ENCODE data around the gene ABO.
"Not testable (repeated sequence)": the region's sequence is repeated elsewhere in the genome, so short reads cannot be mapped to it uniquely, and the experiment has no call there.

ABO gene

GRCh38 chr9:133246562-133246961, 28.4 kb downstream of the ABO start:
- no peak for DNase-seq (ENCODE audit: low read depth in 2 of 2)

- no peak for DNase-seq (ENCODE audit: low read depth in 2 of 2)
Observed at GRCh38 chr9:133242991-133243390, 32.0 kb downstream of the ABO start.

- no peak for DNase-seq (ENCODE audit: low read depth in 2 of 2)
Observed at GRCh38 chr9:133242241-133242640, 32.8 kb downstream of the ABO start.

- no peak for DNase-seq (ENCODE audit: low read depth in 2 of 2)
Observed at GRCh38 chr9:133239533-133240090, 35.4 kb downstream of the ABO start.

DNA sequence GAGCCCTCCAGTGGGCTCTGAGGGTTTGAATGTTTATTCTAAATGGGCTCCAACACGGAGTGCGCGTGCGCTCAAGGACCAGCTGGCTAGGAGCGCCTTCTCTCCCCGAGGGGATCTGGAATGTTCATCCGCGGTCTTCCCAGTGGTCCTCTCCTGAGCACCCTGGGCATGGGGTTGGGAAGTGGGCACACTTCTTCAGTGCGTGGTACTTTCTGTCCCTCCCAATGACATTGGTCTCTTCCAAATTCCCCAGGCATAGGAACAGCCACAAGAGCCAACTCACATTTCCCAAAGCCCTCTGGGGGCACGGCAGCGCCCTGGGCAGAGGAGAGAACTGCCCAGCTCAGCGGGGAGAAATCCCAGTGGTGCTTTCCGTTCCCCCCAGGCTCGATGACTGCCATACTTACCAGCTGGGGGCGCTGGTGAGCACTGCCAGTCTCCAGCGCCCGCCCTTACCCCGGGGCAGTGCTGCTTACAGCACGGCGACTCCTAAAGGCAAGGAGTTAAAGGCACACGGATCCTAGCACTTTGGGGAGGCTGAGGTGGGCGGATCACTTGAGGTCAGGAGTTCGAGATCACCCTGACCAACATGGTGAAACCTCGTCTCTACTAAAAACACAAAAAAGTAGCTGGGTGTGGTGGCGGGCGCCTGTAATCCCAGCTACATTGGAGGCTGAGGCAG, 36.0 kb downstream of the ABO start:
- DNase-seq (ENCODE audit: low read depth in 2 of 2), result peak; percentile 35 to 58

GRCh38 chr9:133238272-133238850, 36.6 kb downstream of the ABO start:
- peak; percentile 4 to 25 for DNase-seq (ENCODE audit: low read depth in 2 of 2)

- no peak for DNase-seq (ENCODE audit: low read depth in 2 of 2)
Observed at GRCh38 chr9:133237035-133237731, 37.8 kb downstream of the ABO start.

DNA sequence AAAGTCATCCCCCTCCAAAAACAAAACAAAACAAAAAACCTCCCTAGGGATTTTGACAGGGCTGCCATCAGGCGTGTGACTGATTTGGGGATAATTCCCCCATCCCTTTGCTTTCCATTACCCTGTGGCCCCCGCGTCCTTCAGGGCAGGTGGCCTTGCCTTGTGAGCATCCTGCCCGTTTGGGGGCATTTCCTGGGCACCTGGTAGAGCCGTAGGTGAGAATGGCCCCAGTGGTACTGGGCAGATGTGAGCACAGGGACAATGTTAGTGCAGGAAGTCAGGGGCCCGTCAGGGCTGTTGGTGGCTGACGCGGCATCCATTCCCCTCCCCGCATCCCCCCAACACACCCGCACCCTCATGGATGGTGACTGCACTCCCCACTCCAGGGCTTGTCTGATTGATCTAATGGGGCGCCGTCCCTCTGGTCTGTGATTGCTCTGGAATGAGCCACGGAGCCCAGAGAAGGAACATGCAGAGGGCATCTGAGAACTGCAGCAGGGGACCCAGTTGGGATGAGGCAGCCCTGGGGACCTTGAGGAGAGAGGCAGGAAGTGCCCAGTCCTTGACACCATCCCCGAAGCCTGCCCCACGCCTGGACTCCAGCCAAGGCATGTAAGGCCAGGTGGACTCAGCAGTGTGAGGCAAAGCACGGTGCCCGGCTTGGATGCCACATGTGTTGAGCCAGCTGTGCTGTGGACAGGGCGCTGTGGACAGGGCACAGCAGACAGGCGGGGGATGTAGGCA, 38.5 kb downstream of the ABO start:
- not testable (repeated sequence) for DNase-seq (ENCODE audit: low read depth in 2 of 2)

DNA sequence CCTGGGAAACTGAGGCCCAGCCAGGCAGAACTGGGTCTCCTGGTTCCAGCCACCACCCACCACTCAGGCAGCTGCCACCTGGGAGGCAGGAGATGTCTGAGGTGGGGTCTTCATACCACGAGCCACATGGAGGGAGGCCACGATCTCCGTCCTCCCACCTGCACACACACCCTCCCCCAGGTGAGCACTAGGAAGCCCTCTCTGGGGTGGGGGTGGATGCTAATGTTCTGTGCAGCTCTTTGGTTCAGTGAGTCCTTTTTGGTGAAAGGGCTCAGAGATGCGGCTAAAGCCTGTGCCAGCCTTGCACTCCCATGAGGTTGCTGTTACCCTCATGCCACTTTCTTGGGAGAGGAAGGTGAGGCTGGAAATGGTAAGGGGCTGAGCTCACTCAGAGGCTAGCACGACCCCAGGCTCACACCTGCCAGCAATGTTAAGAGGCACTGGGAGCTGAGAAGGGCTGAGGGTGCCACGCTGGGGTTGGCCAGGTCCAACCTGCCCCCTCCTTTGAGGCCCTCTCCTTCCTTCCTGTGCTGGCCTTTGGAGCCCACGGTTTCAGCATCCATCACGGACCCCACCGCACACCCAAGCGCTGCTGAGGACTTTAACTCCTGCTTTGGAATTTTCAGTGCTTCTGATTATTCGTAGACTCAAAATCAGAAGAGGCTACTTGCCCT, 39.3 kb downstream of the ABO start:
- no peak for DNase-seq (ENCODE audit: low read depth in 2 of 2)

- no peak for DNase-seq (ENCODE audit: low read depth in 2 of 2)
Observed at GRCh38 chr9:133234577-133235322, 40.3 kb downstream of the ABO start.

DNA sequence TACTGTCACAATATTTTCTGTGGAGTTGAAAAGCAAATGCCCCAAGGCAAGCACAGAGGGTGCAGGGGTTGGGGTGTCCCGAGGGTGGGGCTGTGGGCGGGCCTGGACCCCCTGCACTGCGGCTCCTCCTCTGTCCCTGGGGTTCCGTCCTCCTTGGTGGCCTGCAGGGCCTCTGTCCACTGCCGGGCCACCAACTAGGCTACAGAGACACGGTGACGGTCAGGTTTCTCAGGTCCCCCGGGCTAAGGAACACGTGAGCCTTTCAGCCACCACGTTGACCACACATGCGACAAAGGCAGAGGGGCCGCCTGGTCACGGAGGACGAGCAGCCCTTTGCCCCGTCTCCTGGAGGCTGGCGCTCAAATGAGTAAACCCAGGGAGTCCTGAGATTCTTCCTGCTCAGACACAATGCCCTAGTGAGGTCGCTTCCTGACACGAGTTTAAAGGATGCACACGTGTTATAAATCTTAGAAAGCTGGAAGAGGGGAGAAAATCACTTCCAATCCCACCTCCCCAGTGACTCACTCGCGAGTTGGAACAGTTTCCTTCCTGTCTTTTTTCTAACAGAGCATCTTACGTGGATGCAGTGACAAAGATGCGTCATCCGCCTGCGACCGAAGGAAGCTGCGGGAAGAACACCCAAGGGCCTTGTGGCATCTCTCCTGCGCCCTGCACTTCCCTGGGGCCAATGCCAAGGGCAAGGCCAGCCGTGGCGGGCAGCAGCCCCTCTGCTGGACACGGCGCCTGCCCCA, 41.1 kb downstream of the ABO start:
- no peak for DNase-seq (ENCODE audit: low read depth in 2 of 2)

- not testable (repeated sequence) for DNase-seq (ENCODE audit: low read depth in 2 of 2)
Observed at GRCh38 chr9:133231934-133232568, 43.0 kb downstream of the ABO start.

DNA sequence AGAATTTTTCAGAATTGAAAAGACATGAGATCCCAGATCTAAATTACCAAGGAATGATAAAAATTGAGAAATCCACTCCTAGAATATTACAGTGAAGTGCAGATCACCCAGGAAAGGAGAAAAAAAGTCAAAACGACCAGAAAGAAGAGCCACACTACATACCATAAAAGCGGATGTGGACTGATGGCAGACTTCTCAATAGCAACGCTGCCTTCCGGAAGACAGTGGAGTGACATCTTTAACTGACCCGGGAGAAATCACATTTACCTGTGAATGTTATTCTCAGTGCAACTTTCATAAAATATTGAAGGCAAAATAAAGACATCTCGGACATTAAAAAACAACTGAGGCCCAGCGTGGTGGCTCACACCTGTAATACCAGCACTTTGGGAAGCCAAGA, 44.5 kb downstream of the ABO start:
- not testable (repeated sequence) for DNase-seq (ENCODE audit: low read depth in 2 of 2)

DNA sequence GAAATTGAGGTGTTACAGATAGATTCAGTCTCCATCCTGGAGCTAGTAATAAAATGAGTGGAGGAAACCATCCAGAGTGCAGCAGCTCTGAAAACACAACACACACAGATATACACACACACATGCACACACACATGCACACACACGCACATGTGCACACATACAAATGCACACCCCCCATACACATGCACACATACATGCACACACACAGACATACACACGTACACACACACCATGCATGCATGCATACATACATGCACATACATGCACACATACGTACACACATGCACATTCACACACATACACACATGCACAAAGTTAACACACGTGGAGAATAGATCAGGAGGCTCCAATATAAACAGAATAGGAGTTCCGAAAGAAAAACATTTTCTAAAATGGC, 44.9 kb downstream of the ABO start:
- no peak for DNase-seq (ENCODE audit: low read depth in 2 of 2)

DNA sequence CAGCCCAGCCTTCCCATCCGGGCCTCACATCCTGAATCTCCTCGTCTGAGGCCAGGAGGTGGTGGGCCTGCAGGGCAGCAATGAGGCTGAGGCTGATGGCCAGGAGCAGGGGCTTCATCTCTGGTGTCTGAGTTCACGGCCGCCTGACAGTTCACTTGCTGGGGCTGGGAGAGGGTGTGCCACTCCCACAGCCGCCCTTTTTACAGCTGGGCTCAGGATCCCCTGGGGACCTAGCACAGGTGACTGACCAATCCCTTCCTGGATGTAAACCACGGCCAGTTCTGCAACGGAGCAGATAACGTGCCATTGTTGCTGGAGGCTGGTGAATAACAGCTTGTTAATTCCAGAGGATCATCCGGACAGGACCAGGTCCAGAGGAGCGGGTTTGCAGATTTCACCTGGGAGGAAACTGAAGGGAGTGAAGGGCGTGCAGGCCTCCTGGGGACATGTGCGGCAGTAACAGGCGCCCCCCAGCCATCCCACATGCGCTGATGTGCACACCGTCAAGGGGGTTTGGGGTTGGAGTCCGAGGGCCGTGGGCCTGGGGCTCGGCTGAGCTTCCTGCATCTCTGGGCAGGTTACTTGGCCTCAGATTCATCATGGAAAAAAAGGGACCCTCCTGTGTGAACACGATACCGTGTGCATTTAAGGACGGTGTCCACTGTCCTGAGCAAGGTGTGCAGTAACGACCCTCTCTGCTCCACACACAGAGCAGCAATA, 46.4 kb downstream of the ABO start:
- not testable (repeated sequence) for DNase-seq (ENCODE audit: low read depth in 2 of 2)

- not testable (repeated sequence) for DNase-seq (ENCODE audit: low read depth in 2 of 2)
Observed at GRCh38 chr9:133227996-133228395, 47.0 kb downstream of the ABO start.

- no peak for DNase-seq (ENCODE audit: low read depth in 2 of 2)
Observed at GRCh38 chr9:133227242-133227860, 47.6 kb downstream of the ABO start.
